ENCODE results near the gene BAG5.

Gene BAG5

GRCh38 chr14:103555559-103556337, 6.7 kb downstream of the BAG5 start:
- no peak overlapping the region for H3K27ac ChIP-seq
- TF ChIP-seq ZFX (IDR thresholded peaks at IDR 0.05): no peak

GRCh38 chr14:103552846-103553210, 9.6 kb downstream of the BAG5 start:
- no peak overlapping the region for H3K27ac ChIP-seq
- TF ChIP-seq ZFX (IDR thresholded peaks at IDR 0.05): no peak
- TF ChIP-seq CTCF (conservative IDR thresholded peaks at IDR 0.05): no peak

GRCh38 chr14:103552011-103552845, 10.2 kb downstream of the BAG5 start:
- H3K27ac ChIP-seq: no peak overlapping the region
- no peak for TF ChIP-seq ZFX (IDR thresholded peaks at IDR 0.05)
- no peak for TF ChIP-seq CTCF (conservative IDR thresholded peaks at IDR 0.05)

- TF ChIP-seq CTCF (conservative IDR thresholded peaks at IDR 0.05): no peak
- no peak overlapping the region for H3K27ac ChIP-seq
Measured at GRCh38 chr14:103551338-103551762, 11.1 kb downstream of the BAG5 start.

- H3K27ac ChIP-seq: no peak overlapping the region
- TF ChIP-seq ZFX (IDR thresholded peaks at IDR 0.05) (no peak), CTCF (conservative IDR thresholded peaks at IDR 0.05) (no peak)
Measured at GRCh38 chr14:103550451-103551337, 11.8 kb downstream of the BAG5 start.

- no peak overlapping the region for H3K27ac ChIP-seq
Measured at GRCh38 chr14:103549361-103550311, 12.8 kb downstream of the BAG5 start.

More at GRCh38 chr14:103549361-103550311, 12.8 kb downstream of the BAG5 start:
- TF ChIP-seq CTCF (conservative IDR thresholded peaks at IDR 0.05) (no peak), ZFX (IDR thresholded peaks at IDR 0.05) (no peak)
